ENCODE data around the gene TBC1D3B. TPM values are rescaled to one million over a fixed set of nuclear protein-coding genes. Genes with fewer than 3 reads are reported as not detected.

Gene TBC1D3B
- total and polyA plus RNA-seq, 8 donors = 6.7 to 26.5 (median 14.9) TPM

GRCh38 chr17:36153895-36154610 lies 22.4 kb downstream of the TBC1D3B start:
- Histone ChIP-seq H3K4me1 (peaks cover 0 to 8% of the 10 kb centered on the region in 2 donors), H3K36me3 (no peaks in the 10 kb centered on the region), H3K9me3 (no peaks in the 10 kb centered on the region), H3K27me3 (peaks cover 4 to 15% of the 10 kb centered on the region in 2 donors), H3K27ac (no peak overlapping the region), H3K4me3 (no peak overlapping the region)
- intact Hi-C loops (cut with DNase I) = no loop called here
- DNase-seq = no peak
- no peak for ATAC-seq
- TF ChIP-seq CTCF (IDR thresholded peaks at IDR 0.05) = no peak

DNA sequence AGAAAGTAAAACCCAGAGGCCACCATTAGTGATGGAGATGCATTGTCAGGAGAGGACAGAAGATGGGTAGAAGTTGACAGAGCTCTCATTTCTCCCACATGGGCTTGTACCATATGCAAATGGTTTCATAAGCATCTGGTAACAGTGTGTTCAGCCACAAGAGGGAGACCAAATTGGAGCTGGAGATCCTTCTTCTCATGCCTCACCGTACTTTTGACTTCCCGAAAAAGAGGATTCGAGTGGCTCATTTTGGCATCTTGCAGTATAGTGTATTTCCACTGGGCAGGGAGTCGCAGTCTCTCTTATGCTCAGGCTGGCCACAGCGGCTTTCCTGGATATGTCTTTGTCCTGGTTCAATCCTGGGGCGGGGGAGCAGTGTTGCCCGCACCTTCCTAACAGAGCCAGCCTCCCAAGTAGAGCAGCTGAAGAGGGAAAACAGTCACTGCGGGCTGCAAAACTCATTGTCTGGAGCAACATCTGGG lies 23.8 kb downstream of the TBC1D3B start:
- ATAC-seq = no peak
- Histone ChIP-seq H3K9me3 (no peaks in the 10 kb centered on the region), H3K27ac (no peak overlapping the region), H3K4me1 (peaks cover 0 to 11% of the 10 kb centered on the region in 2 donors), H3K27me3 (peaks cover 4 to 15% of the 10 kb centered on the region in 2 donors), H3K4me3 (no peak overlapping the region), H3K36me3 (no peaks in the 10 kb centered on the region)
- intact Hi-C loops (cut with DNase I) = no loop called here
- TF ChIP-seq CTCF (IDR thresholded peaks at IDR 0.05) = no peak
- no peak for DNase-seq

GRCh38 chr17:36151891-36152638 lies 24.4 kb downstream of the TBC1D3B start:
- DNase-seq = no peak
- peaks cover 4 to 15% of the 10 kb centered on the region in 2 donors for H3K27me3 ChIP-seq
- no peaks in the 10 kb centered on the region for H3K36me3 ChIP-seq
- TF ChIP-seq CTCF (IDR thresholded peaks at IDR 0.05) = no peak
- no peak for ATAC-seq
- H3K27ac ChIP-seq = no peak overlapping the region
- intact Hi-C loops (cut with DNase I) = no loop called here
- no peaks in the 10 kb centered on the region for H3K9me3 ChIP-seq
- no peak overlapping the region for H3K4me3 ChIP-seq
- peaks cover 0 to 11% of the 10 kb centered on the region in 2 donors for H3K4me1 ChIP-seq

- intact Hi-C loops (cut with DNase I) = loop anchor here (5.0 to 10.0 kb wide), 2 partner anchors 175 to 177 kb away; no protein-coding TSS in a partner anchor
- Histone ChIP-seq H3K27me3 (peaks cover 0 to 15% of the 10 kb centered on the region in 2 donors), H3K27ac (no peak overlapping the region), H3K4me1 (peaks cover 0 to 11% of the 10 kb centered on the region in 2 donors), H3K4me3 (no peak overlapping the region), H3K36me3 (no peaks in the 10 kb centered on the region), H3K9me3 (no peaks in the 10 kb centered on the region)
- TF ChIP-seq CTCF (IDR thresholded peaks at IDR 0.05) = peak in 1 of 2 donors; percentile 47
- DNase-seq (no peak), ATAC-seq (peak; percentile 49)
Observed at GRCh38 chr17:36149296-36149820, 27.1 kb downstream of the TBC1D3B start.

All from left lung (tissue), 10 donors.